Stimulated activated CD4-positive, alpha-beta T cell treated with anti-CD3 and anti-CD28 coated beads, TNF-alpha, amount 100 ng/mL, for 48 hours (primary cell): ENCODE measurements around the gene DSG2.

Experiments
- DNase-seq, 3 donors: peaks; one replicate each; pipeline ENCODE4 v3.0.0-alpha.2; 2020; ENCODE audit warnings: low read depth in 3 of 3

Gene DSG2

GRCh38 chr18:31590570-31590969, 92.6 kb downstream of the DSG2 start:
- no peak for DNase-seq

GRCh38 chr18:31591113-31591512, 93.1 kb downstream of the DSG2 start:
- DNase-seq: no peak

- DNase-seq: no peak
These were observed 93.7 kb downstream of the DSG2 start, which contains the start of gene TTR for GRCh38 chr18:31591628-31592027. TTR (plus strand) TSS chr18:31591877; CDS start chr18:31591903, 26 bp downstream.

DNA sequence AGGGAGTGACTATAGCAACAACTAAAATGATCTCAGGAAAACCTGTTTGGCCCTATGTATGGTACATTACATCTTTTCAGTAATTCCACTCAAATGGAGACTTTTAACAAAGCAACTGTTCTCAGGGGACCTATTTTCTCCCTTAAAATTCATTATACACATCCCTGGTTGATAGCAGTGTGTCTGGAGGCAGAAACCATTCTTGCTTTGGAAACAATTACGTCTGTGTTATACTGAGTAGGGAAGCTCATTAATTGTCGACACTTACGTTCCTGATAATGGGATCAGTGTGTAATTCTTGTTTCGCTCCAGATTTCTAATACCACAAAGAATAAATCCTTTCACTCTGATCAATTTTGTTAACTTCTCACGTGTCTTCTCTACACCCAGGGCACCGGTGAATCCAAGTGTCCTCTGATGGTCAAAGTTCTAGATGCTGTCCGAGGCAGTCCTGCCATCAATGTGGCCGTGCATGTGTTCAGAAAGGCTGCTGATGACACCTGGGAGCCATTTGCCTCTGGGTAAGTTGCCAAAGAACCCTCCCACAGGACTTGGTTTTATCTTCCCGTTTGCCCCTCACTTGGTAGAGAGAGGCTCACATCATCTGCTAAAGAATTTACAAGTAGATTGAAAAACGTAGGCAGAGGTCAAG, 94.7 kb downstream of the DSG2 start:
- no peak for DNase-seq

DNA sequence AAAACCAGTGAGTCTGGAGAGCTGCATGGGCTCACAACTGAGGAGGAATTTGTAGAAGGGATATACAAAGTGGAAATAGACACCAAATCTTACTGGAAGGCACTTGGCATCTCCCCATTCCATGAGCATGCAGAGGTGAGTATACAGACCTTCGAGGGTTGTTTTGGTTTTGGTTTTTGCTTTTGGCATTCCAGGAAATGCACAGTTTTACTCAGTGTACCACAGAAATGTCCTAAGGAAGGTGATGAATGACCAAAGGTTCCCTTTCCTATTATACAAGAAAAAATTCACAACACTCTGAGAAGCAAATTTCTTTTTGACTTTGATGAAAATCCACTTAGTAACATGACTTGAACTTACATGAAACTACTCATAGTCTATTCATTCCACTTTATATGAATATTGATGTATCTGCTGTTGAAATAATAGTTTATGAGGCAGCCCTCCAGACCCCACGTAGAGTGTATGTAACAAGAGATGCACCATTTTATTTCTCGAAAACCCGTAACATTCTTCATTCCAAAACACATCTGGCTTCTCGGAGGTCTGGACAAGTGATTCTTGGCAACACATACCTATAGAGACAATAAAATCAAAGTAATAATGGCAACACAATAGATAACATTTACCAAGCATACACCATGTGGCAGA, 97.3 kb downstream of the DSG2 start:
- DNase-seq: no peak

- no peak for DNase-seq
These were observed 98.3 kb downstream of the DSG2 start for GRCh38 chr18:31596081-31596872.

DNA sequence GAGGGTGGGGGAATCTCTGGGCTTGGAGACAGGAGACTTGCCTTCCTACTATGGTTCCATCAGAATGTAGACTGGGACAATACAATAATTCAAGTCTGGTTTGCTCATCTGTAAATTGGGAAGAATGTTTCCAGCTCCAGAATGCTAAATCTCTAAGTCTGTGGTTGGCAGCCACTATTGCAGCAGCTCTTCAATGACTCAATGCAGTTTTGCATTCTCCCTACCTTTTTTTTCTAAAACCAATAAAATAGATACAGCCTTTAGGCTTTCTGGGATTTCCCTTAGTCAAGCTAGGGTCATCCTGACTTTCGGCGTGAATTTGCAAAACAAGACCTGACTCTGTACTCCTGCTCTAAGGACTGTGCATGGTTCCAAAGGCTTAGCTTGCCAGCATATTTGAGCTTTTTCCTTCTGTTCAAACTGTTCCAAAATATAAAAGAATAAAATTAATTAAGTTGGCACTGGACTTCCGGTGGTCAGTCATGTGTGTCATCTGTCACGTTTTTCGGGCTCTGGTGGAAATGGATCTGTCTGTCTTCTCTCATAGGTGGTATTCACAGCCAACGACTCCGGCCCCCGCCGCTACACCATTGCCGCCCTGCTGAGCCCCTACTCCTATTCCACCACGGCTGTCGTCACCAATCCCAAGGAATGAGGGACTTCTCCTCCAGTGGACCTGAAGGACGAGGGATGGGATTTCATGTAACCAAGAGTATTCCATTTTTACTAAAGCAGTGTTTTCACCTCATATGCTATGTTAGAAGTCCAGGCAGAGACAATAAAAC, 100.2 kb downstream of the DSG2 start:
- no peak for DNase-seq
